HG02938 (cell line): Measurements from ENCODE around the gene ANKRD30A.
"Not testable (repeated sequence)": the region's sequence is repeated elsewhere in the genome, so short reads cannot be mapped to it uniquely, and the experiment has no call there.

ENCODE experiments used
- ATAC-seq: cut with Tn5 transposase; IDR thresholded peaks from one replicate; pipeline ENCODE4 v1.9.1; 2021; ENCODE audit warnings: mild to moderate bottlenecking, moderate library complexity; ENCODE audit not compliant: unreplicated experiment

The ANKRD30A gene

DNA sequence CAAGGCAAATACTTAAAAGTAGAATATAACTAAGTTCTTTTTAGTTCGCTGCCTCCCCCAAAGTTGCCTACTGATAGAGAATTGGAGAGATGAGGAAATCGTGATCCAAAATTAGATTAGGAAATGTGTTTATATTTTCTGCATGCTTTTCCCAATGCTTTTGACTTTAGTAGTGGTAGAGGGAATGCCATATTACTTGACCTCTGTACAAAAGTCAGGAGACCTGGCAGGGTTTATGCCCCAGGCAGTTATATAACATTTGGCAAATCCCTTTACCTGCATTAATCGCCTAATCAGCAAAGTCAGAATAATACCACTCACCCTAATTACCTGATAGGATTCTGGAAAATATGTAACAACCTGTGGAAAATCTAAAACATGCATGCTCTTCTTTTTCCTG is 142.9 kb downstream of the ANKRD30A start:
- no peak for ATAC-seq

DNA sequence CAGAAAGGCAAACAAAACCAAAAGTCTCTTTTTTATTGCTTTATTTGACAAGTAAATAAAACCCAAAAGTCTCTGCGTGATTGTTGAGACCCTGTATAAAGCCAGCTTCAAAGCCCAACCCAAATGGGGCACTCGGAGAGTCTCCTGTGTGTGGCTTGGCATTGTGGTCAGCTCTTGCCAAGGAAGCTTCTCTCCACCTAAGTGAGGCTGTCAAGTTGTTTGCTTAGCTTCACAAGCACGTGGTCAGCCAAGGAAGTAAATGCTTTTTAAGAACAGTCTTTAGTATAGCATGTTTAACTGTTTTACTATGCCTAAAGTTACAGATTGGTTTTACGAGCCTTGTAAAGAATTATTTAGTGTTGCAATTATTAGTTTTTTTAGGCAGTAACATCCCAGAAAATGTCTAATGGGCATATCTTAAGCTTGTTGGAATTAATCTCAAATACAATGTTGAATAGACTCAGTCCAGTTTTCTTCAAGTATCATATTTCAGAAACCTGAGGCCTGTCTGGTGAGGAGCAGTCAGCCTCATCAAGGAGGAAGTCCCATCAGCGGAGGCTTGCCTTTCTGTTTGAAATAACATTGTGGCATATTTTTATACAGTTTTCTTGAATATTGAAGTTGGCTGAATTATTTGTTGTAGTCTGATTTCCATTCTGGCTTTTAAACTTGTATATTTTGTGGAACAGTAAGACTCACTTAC is 144.3 kb downstream of the ANKRD30A start:
- ATAC-seq = no peak

DNA sequence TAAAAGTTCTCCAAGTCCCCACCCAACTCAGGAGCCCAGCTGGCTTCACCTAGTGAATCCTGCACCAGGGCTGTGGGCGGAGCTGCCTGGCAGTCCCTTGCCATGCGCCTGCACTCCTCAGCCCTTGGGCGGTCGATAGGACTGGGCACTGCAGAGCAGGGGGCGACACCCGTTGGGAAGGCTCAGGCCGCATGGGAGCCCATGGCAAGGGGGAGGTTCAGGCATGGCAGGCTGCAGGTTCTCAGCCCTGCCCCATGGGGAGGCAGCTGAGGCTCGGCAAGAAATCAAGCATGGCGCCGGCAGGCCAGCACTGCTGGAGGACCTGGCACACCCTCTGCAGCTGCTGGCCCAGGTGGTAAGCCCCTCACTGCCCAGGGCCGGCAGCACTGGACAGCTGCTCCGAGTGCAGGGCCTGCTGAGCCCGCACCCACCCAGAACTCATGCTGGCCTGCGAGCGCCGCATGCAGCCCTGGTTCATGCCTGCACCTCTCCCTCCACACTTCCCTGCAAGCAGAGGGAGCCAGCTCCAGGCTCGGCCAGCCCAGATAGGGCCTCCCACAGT is 149.9 kb downstream of the ANKRD30A start:
- no peak for ATAC-seq

DNA sequence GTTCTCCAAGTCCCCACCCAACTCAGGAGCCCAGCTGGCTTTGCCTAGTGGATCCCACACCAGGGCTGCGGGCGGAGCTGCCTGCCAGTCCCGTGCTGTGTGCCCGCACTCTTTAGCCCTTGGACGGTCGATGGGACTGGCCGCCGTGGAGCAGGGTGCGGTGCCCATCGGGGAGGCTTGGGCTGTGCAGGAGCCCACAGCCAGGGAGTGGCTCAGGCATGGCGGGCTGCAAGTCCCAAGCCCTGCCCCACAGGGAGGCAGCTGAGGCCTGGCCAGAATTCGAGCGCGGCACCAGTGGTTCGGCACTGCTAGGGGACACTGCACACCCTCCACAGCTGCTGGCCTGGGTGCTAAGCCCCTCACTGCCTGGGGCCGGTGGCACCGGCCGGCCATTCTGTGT is 159.7 kb downstream of the ANKRD30A start:
- ATAC-seq = no peak

DNA sequence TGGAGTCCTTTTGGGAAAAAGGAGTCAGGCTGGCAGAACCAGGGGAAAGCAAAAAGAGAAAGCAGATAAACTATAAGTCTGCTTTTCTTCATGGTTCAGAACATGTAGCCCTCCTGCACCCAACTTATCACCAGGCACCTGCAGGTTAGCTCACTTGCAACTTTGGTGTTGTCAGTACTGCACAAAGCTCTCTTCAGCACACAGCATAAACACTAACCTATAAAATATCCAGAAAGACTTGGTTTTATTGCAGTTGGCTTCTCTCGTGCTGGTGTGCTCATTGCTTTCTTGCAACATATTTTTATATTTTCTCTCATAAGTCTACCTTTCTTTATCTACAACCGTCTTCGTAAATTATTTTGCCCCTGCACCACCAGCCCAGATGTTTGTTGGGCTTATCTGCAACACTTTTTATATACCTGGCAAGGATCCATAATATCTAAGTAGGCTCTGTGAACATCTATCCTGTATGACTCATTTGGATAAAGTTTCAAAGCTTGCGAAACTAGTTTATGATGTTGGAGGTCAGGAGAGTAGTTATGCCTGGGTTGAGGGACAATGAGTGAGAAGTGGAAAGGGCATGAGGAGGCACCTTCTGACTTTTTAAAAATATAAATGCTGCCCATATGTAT is 164.6 kb downstream of the ANKRD30A start:
- no peak for ATAC-seq

DNA sequence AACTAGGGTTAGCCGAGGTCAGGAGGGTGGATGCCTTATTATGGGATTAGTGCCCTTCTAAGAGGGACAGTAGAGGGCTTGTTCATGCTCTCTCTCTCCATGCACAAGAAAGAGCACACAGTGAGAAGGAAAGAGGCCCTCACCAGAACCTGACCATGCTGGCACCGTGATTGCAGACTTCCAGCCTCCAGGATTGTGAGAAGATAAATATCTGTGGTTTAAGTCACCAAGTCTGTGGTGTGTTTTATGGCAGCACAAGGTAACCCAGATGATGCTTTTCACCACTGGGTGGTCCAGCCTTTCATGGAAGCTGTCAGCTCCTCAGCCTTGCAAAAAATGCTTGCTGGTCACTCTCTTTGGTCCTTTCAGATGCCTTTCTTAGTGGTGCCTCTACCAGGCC is 175.9 kb downstream of the ANKRD30A start:
- no peak for ATAC-seq

DNA sequence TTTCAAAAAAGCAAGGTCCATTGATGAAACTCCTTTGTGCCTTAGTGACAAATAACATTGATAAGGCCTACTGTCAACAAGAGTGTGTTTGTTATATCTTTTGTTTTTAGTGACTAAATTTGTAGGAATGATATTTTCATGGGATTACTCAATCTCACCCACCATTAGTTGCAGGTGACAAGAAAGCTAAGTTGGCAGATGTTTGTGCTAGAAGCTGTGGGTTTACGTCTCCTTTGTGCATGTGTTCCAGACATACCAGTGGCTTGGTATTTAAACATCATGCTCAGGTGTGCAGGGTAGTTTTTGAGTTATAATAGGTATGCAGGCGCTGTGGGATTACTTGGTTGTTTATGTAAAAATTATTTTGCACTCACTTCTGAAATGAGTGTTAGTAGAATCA is 178.6 kb downstream of the ANKRD30A start:
- no peak for ATAC-seq

DNA sequence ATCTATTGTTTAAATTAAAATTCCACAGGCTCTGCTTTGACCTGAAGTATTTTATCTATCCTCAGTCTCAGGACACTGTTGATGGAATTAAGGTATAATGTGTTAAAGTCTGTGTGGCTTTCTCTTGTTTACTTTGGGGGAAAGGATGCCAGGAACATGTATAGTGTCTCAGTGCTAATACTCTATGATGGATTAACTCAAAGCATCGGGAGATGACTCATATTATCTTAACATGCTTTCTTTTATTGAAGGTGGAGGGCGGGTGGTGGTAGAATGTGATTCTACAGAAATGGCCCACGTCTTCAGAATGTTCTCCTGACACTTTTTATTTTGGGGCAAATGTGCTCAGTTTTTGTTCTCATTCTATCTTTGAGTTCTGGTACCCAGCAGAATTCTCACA is 189.0 kb downstream of the ANKRD30A start:
- ATAC-seq = no peak

DNA sequence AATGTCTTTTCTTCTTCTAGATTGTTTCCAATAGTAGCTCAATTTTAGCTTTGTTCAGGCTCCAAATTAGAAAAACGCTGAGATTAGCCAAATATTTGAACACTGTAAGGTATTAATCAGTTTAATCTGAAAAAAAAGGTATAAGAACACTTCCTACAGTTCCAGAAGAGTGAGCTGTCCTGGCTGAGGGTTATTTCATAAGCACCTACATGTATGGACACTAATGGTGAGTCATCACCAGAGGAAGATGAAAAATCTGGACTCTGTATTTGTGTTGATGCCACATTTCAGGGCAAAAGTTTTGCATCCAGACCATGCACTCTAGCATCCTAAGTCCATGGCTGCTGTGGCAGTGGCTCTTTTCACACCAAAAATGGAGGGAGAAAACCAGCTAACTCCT is 189.5 kb downstream of the ANKRD30A start:
- ATAC-seq = no peak

DNA sequence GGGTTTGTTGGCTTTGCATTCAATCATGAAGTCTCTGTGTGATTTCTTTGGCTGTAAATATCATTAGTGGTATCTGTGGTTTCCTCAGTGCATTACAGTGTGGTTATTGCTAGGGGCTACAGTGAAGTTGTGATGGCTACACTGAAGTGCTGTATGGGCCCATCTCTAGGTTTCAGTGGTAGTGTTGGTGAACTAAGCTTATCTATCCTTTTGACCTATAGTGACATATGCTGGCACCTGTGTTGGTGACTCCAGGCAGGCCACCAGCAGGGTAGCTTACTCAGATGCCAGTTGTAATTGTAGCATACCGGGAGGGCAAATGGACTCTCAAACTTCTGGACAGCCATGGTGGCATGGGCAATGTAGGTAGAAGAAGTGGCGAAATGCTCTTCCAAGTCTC is 219.0 kb downstream of the ANKRD30A start:
- ATAC-seq = no peak

DNA sequence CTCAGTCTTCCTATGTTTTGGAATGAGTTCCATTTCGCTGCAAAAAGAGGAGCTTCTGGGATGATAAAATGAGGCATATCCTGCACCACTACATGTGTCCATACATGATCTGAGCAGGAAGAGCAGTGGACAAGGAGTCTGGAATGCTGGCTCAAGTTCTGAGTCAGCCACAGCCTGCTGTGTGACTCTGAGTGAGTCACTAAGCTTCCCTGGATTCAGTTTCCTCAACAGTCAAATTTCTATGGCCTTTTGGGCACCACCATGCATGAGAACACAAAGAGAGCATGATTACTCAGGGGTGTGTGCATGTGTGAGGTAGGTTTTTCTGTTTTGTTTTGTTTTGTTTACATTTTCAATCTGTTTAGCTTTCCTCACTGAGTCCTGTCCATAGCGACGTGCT is 254.6 kb downstream of the ANKRD30A start:
- ATAC-seq = no peak

DNA sequence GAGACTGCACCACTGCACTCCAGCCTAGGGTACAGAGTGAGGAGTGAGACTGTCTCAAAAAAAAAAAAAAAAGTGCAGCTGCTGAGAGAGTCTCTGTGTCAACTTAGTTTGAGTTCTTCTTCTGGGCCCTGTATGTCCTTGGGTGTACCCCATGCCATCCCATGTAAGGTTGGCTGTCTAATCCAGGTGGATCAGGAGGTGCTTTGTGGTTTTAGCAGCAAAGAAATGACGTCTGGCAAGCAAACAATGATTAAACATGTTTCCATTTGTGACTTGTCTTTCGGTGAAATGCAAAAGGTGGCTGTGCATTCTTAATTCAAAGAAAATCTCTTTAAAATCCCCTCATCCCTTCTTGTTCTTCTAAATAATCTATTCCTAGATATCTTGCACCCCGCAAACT is 255.9 kb downstream of the ANKRD30A start:
- no peak for ATAC-seq

DNA sequence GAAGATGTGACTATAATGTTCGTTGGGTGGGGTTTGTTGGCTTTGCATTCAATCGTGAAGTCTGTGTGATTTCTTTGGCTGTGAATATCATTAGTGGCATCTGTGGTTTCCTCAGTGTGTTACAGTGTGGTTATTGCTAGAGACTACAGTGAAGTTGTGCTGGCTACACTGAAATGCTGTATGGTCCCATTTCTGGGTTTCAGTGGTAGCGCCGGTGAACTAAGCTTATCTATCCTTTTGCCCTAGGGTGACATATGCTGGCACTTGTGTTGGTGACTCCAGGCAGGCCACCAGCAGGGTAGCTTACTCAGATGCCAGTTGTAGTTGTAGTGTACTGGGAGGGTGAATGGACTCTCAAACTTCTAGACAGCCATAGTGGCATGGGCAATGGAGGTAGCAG is 259.5 kb downstream of the ANKRD30A start:
- ATAC-seq = no peak

DNA sequence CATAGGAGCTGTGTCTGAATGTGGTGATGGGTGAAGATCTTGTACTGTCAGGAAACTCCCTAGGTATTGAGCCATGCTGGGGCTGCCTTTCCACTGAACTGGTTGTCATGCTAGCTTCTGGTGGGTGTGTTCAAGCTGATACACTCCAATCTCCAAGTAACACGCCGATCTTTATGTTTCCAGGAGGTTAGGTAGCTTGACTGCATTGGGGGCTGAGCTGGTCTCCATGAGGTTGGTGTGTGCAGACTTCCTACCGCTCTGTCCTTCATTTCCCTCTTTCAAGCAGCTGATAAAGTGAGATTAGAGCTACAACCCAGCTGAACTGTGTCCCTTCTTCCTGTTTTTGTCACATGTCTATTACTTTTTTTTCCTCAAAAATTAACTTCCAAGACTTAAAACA is 265.5 kb downstream of the ANKRD30A start:
- ATAC-seq = no peak

DNA sequence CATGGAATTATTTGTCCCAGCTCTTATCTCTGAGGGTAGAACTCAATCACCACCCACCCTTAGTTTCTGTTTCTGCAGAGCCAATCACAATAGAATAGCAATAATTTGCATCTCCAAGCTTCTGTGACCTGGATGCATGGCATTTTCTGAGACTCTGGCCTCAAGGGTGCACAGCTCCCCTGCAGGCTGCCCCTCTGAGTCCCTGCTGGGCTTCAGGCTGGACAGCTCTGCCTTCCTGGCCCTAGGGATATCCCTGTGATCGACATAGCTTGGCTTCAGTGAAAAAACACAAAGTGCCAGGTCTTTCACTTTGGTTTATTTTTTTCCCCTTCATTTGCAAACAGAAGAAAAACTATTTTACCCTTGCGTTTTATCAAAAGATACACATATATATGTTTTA is 275.4 kb downstream of the ANKRD30A start:
- not testable (repeated sequence) for ATAC-seq

DNA sequence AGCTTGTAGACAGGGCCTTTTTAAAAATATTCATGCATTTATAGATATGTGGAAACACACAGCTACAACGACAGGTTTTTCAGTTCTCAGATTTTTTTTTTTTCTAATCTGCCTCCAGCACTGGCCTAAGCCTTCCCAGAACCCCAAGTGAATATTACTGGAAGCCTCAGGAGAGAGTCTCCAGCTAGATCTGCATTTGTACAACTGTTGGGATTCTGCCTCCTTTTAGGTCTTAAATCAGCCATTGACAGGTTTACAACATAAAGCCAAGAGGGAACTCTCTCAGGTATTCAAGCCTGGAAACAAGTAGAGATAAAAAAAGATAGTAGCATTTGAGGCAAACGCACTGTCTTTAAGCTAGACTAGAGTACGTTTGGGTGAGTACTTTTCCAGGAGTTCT is 275.8 kb downstream of the ANKRD30A start:
- no peak for ATAC-seq

DNA sequence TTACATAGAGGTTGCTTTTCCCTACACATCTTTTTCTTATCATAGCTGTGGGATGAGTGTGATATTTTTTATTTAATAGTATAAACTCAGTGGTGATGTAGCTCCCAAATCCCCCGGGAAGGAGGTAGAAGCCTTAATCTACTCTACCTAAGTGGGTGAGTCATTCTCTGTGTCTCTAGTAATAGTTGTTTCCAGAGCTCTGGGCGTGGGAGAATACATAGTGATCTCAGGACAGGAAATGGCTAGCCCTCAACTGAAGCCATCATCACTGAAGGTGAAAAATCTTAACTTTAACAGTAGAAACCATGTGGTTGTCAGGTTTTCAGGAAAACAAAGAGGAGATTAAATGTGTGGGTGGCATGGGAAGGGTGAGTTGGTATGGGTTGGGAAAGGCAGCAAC is 278.4 kb downstream of the ANKRD30A start:
- ATAC-seq = no peak
